ENCODE data around the gene MAST4. TPM values are rescaled to one million over a fixed set of nuclear protein-coding genes. Genes with fewer than 3 reads are reported as not detected.

MAST4 gene
- total RNA-seq, 1 donor, result 23.2 TPM

- no peak for TF ChIP-seq CTCF (IDR thresholded peaks at IDR 0.05; ENCODE audit: insufficient read depth, low read length)
- DNase-seq (ENCODE audit: low read depth), result no peak
- H3K4me3 ChIP-seq (ENCODE audit: low read depth, low read length), result no peak overlapping the region
These were observed 121.5 kb downstream of the MAST4 start for GRCh38 chr5:66717455-66718373.

GRCh38 chr5:66718374-66719002 is 122.3 kb downstream of the MAST4 start:
- no peak for TF ChIP-seq CTCF (IDR thresholded peaks at IDR 0.05; ENCODE audit: insufficient read depth, low read length)
- no peak for DNase-seq (ENCODE audit: low read depth)
- no peak overlapping the region for H3K4me3 ChIP-seq (ENCODE audit: low read depth, low read length)

- no peak for DNase-seq (ENCODE audit: low read depth)
- no peak for TF ChIP-seq CTCF (IDR thresholded peaks at IDR 0.05; ENCODE audit: insufficient read depth, low read length)
- H3K4me3 ChIP-seq (ENCODE audit: low read depth, low read length), result no peak overlapping the region
These were observed 124.6 kb downstream of the MAST4 start for GRCh38 chr5:66720780-66721179.

- no peak overlapping the region for H3K4me3 ChIP-seq (ENCODE audit: low read depth, low read length)
- no peak for DNase-seq (ENCODE audit: low read depth)
- no peak for TF ChIP-seq CTCF (IDR thresholded peaks at IDR 0.05; ENCODE audit: insufficient read depth, low read length)
These were observed 126.5 kb downstream of the MAST4 start for GRCh38 chr5:66722686-66723085.

GRCh38 chr5:66724349-66725139 is 128.4 kb downstream of the MAST4 start:
- peak; percentile 52 for TF ChIP-seq CTCF (IDR thresholded peaks at IDR 0.05; ENCODE audit: insufficient read depth, low read length)
- DNase-seq (ENCODE audit: low read depth), result peak; percentile 30
- no peak overlapping the region for H3K4me3 ChIP-seq (ENCODE audit: low read depth, low read length)

GRCh38 chr5:66727630-66728029 is 131.4 kb downstream of the MAST4 start:
- TF ChIP-seq CTCF (IDR thresholded peaks at IDR 0.05; ENCODE audit: insufficient read depth, low read length), result no peak
- DNase-seq (ENCODE audit: low read depth), result no peak
- H3K4me3 ChIP-seq (ENCODE audit: low read depth, low read length), result no peak overlapping the region

All from fibroblast of the aortic adventitia (primary cell).